HepG2 (cell line): Measurements from ENCODE around the gene ERF. TPM values are rescaled to one million over a fixed set of nuclear protein-coding genes. Genes with fewer than 3 reads are reported as not detected.

Source experiments
- FOXA3 ChIP-seq: IDR thresholded peaks from 2 replicates; pipeline ENCODE4 v1.6.1; 2016; ENCODE audit warnings: missing genetic modification reagents, missing compliant biosample characterization
- GLI4 ChIP-seq: sonication (generic); formaldehyde crosslinking; IDR thresholded peaks from 2 replicates; pipeline ENCODE4 v1.5.1; 2020; ENCODE audit warnings: missing genetic modification reagents, mild to moderate bottlenecking, moderate library complexity, borderline replicate concordance
- HES4 ChIP-seq: sonication (generic); formaldehyde crosslinking; IDR thresholded peaks from 2 replicates; pipeline ENCODE4 v1.9.0; 2021; ENCODE audit warnings: mild to moderate bottlenecking, missing genetic modification reagents, borderline replicate concordance
- IKZF4 ChIP-seq: sonication (generic); formaldehyde crosslinking; IDR thresholded peaks from 2 replicates; pipeline ENCODE4 v1.5.1; 2020; ENCODE audit warnings: borderline replicate concordance, mild to moderate bottlenecking, low read depth, missing genetic modification reagents; ENCODE audit errors: not compliant biosample characterization
- IRF9 ChIP-seq: sonication (generic); formaldehyde crosslinking; IDR thresholded peaks from 2 replicates; pipeline ENCODE4 v1.8.0; 2022; ENCODE audit warnings: missing genetic modification reagents, mild to moderate bottlenecking, borderline replicate concordance
- JDP2 ChIP-seq: sonication (generic); formaldehyde crosslinking; IDR thresholded peaks from 2 replicates; pipeline ENCODE4 v1.8.1; 2022; ENCODE audit warnings: missing genetic modification reagents, borderline replicate concordance
- KDM2A ChIP-seq: sonication (generic); formaldehyde crosslinking; IDR thresholded peaks from 2 replicates; pipeline ENCODE4 v1.4.0; 2020; ENCODE audit warnings: low read depth, missing genetic modification reagents, borderline replicate concordance
- MYNN ChIP-seq: sonication (generic); formaldehyde crosslinking; IDR thresholded peaks from 2 replicates; pipeline ENCODE4 v1.4.0; 2020; ENCODE audit warnings: mild to moderate bottlenecking, low read depth, missing genetic modification reagents
- PAX8 ChIP-seq: sonication (generic); formaldehyde crosslinking; IDR thresholded peaks from 2 replicates; pipeline ENCODE4 v1.8.0; 2022; ENCODE audit warnings: mild to moderate bottlenecking, missing genetic modification reagents, borderline replicate concordance
- PBX3 ChIP-seq: sonication (generic); formaldehyde crosslinking; IDR thresholded peaks from 2 replicates; pipeline ENCODE4 v1.8.1; 2023; ENCODE audit warnings: missing genetic modification reagents, inconsistent platforms, borderline replicate concordance
- POLR2G ChIP-seq: fragments of 200-400 bp; formaldehyde crosslinking; IDR thresholded peaks from 2 replicates; pipeline ENCODE4 v1.6.1; 2018; ENCODE audit warnings: mild to moderate bottlenecking, low read depth, low read length, moderate library complexity
- TBL1XR1 ChIP-seq: fragments of 150-350 bp; IDR thresholded peaks from 2 replicates; pipeline ENCODE4 v1.6.1; 2014; ENCODE audit warnings: borderline replicate concordance, low read length; ENCODE audit not compliant: partially characterized antibody
- TBX2 ChIP-seq: sonication (generic); formaldehyde crosslinking; IDR thresholded peaks from 2 replicates; pipeline ENCODE4 v1.5.0; 2020; ENCODE audit warnings: missing genetic modification reagents, mild to moderate bottlenecking, borderline replicate concordance
- YEATS4 ChIP-seq: sonication (generic); formaldehyde crosslinking; IDR thresholded peaks from 2 replicates; pipeline ENCODE4 v1.4.0; 2020; ENCODE audit warnings: missing genetic modification reagents, borderline replicate concordance
- ZBTB10 ChIP-seq: sonication (generic); formaldehyde crosslinking; IDR thresholded peaks from 2 replicates; pipeline ENCODE4 v1.4.0; 2020; ENCODE audit warnings: missing genetic modification reagents, borderline replicate concordance
- ZNF3 ChIP-seq: IDR thresholded peaks from 2 replicates; pipeline ENCODE4 v1.7.0; 2017; ENCODE audit warnings: inconsistent platforms
- ZNF549 ChIP-seq: sonication (generic); formaldehyde crosslinking; IDR thresholded peaks from 2 replicates; pipeline ENCODE4 v1.5.0; 2020; ENCODE audit warnings: missing genetic modification reagents
- ZNF792 ChIP-seq: IDR thresholded peaks from 2 replicates; pipeline ENCODE4 v1.6.1; 2016
- polyA plus RNA-seq, 8 experiments: library from polyadenylated mRNA; depleted of rRNA in 3 of 8; stranded (reverse) in 7 of 8; unstranded in 1 of 8; fragments of >200 nt; fragmentation: Illumina TruSeq in 4 of 8; extraction: Trizol in 4 of 8; gene quantifications; 2 replicates each; pipeline versions ENCODE4 v1.2.1 to v1.2.3, GENCODE V29; 2011 to 2016; ENCODE audit warnings: low read depth in 4 of 8, missing spikeins in 1 of 8, mixed read lengths in 1 of 8; ENCODE audit not compliant: insufficient read depth in 1 of 8
- total RNA-seq, 5 experiments: library from RNA; depleted of rRNA; stranded (reverse); fragments of >200 nt; fragmentation: Illumina TruSeq; extraction: Trizol; gene quantifications; 2 replicates each; pipeline ENCODE4 v1.2.3, GENCODE V29; 2016; ENCODE audit warnings: low read depth in 1 of 5
- TF ChIP-seq, protein P1 (sequence below): sonication (generic); formaldehyde crosslinking; IDR thresholded peaks from 2 replicates; pipeline ENCODE4 v1.5.1; 2020; ENCODE audit warnings: mild to moderate bottlenecking, moderate library complexity, missing genetic modification reagents
- TF ChIP-seq, protein P2 (sequence below): sonication (generic); formaldehyde crosslinking; IDR thresholded peaks from 2 replicates; pipeline ENCODE4 v1.8.1; 2023; ENCODE audit warnings: missing genetic modification reagents, mild to moderate bottlenecking, borderline replicate concordance
- TF ChIP-seq, protein P3 (sequence below): IDR thresholded peaks from 2 replicates; pipeline ENCODE4 v1.6.1; 2016; ENCODE audit warnings: missing compliant biosample characterization, missing genetic modification reagents, borderline replicate concordance

Gene ERF
- total and polyA plus RNA-seq, 2 of the 13 experiments (the other 11 are each of a cell fraction or from before 2014, with no cell fraction given) = 67.1 to 69.9 TPM

DNA sequence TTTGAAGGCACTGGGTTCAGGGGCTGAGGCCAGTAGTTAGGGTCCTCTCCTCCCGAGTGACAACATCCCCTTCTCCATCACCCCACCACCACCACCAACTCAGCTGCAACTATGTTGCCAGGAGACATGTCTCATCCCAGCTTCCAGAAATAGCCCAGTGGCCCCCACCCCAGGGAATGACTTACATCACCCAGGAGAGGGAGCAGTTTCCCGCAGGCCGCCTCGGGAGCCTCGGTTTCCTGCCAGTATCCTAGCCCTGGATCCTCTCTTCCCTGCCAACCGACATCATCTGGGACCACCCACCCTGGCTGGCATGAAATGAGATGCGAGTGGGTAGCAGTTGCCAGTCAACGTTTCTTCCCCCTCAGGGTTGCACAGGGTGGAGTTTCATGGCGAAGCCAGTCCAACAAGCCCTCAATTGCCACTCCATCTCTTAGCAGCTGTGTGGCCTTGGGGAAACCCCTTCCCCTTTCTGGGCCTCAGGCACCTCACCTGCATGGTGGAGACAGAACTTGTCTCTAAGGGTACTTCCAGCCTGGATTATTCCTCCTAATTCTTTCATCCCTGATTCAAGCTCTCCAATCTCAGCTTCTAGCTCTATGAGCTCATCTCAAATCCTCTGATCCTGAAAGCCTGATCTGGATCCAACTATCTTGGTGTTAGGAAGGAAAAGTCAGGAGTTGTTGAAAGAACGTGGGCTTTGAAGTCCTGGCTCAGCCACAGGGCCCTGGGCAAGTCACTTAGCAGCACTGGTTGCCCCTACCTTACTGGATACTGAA is 8.6 kb downstream of the ERF start (continued):
- TF ChIP-seq, protein P1, sequence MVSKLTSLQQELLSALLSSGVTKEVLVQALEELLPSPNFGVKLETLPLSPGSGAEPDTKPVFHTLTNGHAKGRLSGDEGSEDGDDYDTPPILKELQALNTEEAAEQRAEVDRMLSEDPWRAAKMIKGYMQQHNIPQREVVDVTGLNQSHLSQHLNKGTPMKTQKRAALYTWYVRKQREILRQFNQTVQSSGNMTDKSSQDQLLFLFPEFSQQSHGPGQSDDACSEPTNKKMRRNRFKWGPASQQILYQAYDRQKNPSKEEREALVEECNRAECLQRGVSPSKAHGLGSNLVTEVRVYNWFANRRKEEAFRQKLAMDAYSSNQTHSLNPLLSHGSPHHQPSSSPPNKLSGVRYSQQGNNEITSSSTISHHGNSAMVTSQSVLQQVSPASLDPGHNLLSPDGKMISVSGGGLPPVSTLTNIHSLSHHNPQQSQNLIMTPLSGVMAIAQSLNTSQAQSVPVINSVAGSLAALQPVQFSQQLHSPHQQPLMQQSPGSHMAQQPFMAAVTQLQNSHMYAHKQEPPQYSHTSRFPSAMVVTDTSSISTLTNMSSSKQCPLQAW (CRISPR knock-in tag) = peak; percentile 67; the same call in 1 of the 2 replicates
- TF ChIP-seq KDM2A = peak; percentile 78
- TF ChIP-seq, protein P2, sequence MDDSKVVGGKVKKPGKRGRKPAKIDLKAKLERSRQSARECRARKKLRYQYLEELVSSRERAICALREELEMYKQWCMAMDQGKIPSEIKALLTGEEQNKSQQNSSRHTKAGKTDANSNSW (CRISPR knock-in tag) = no peak
- TF ChIP-seq ZNF3 (CRISPR knock-in tag) = no peak
- no peak for TF ChIP-seq JDP2 (CRISPR knock-in tag)
- no peak for TF ChIP-seq IKZF4 (CRISPR knock-in tag)
- no peak for TF ChIP-seq TBX2 (CRISPR knock-in tag)
- TF ChIP-seq PAX8 (CRISPR knock-in tag) = no peak
- no peak for TF ChIP-seq ZNF549 (CRISPR knock-in tag)
- TF ChIP-seq HES4 (CRISPR knock-in tag) = no peak
- TF ChIP-seq IRF9 (CRISPR knock-in tag) = 0 out of 2 replicates have a peak, but pooled peaks have one; percentile 45
- TF ChIP-seq PBX3 = no peak
- TF ChIP-seq FOXA3 (CRISPR knock-in tag) = no peak
- TF ChIP-seq, protein P3, sequence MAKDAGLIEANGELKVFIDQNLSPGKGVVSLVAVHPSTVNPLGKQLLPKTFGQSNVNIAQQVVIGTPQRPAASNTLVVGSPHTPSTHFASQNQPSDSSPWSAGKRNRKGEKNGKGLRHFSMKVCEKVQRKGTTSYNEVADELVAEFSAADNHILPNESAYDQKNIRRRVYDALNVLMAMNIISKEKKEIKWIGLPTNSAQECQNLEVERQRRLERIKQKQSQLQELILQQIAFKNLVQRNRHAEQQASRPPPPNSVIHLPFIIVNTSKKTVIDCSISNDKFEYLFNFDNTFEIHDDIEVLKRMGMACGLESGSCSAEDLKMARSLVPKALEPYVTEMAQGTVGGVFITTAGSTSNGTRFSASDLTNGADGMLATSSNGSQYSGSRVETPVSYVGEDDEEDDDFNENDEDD (CRISPR knock-in tag) = no peak
- TF ChIP-seq GLI4 = no peak
- TF ChIP-seq ZBTB10 (CRISPR knock-in tag) = no peak
- no peak for TF ChIP-seq TBL1XR1
- TF ChIP-seq ZNF792 (CRISPR knock-in tag) = no peak
- TF ChIP-seq YEATS4 = no peak
- TF ChIP-seq POLR2G = peak; percentile 66
- TF ChIP-seq MYNN = no peak
